Measurements from ENCODE around the gene SFXN5. TPM values are rescaled to one million over a fixed set of nuclear protein-coding genes. Genes with fewer than 3 reads are reported as not detected.

SFXN5 gene
- polyA plus RNA-seq, 2 of the 4 experiments (the other 2 are of a cell fraction), result 16.7 to 19.6 TPM

DNA sequence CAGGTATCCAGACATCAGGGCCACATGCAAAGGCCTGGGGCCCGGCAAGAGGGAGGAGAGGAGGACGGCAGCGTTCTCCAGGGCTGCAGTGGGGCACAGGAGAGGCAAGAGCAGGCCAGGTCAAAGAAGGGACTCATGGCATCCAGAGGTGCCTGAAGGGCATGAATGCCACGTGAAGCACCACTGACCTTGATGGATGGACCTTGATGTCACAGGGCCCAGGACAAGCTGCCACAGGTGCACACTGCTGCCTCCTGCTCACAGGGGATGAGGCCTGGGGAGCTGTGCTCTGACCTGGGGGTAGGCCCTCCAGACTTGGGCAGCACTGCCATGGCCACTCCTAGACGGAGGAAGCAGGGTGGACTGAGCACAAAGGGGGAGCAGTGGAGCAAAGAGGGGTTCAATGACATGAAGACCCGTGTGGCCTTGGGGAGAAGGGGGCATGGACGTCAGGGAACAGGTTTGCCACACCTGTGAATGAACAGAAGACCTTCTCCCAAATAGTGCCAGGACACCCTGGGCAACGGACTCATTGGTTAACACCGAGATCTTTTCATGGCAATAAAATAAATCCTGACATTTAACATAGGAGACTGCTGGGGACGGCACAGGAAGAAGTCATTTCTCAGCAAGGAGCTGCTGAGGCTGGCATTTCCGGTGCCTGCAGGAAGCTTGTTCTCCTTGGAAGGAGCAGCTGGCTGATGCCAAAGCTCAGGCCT lies 88.6 kb downstream of the SFXN5 start:
- Histone ChIP-seq H3K4me3 (no peak overlapping the region), H3K9me3 (no peaks in the 10 kb centered on the region), H3K4me1 (peaks cover 7% of the 10 kb centered on the region; the same call in 1 of the 3 replicates), H3K4me2 (no peak overlapping the region), H3K27ac (no peak overlapping the region)
- POLR2A ChIA-PET, result no interaction called here
- ATAC-seq (peak in 1 of 2 experiments; percentile 20; a peak in 1 of 6 replicates), DNase-seq (ENCODE audit: low read depth in 1 of 2, low spot score in 1 of 2) (no peak), FAIRE-seq (no peak)
- 87% methylated on average over 11 of the region's 11 CpGs for WGBS (ENCODE audit: missing lambda C conversion rate)
- TF ChIP-seq, protein P1, sequence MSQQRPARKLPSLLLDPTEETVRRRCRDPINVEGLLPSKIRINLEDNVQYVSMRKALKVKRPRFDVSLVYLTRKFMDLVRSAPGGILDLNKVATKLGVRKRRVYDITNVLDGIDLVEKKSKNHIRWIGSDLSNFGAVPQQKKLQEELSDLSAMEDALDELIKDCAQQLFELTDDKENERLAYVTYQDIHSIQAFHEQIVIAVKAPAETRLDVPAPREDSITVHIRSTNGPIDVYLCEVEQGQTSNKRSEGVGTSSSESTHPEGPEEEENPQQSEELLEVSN (IDR thresholded peaks at IDR 0.05; ENCODE audit: borderline replicate concordance, low read depth), result no peak
- TF ChIP-seq, protein P2, sequence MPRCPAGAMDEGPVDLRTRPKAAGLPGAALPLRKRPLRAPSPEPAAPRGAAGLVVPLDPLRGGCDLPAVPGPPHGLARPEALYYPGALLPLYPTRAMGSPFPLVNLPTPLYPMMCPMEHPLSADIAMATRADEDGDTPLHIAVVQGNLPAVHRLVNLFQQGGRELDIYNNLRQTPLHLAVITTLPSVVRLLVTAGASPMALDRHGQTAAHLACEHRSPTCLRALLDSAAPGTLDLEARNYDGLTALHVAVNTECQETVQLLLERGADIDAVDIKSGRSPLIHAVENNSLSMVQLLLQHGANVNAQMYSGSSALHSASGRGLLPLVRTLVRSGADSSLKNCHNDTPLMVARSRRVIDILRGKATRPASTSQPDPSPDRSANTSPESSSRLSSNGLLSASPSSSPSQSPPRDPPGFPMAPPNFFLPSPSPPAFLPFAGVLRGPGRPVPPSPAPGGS (IDR thresholded peaks at IDR 0.05), result no peak
- no peak for TF ChIP-seq ZNF302 (CRISPR knock-in tag; IDR thresholded peaks at IDR 0.05)
- no peak for TF ChIP-seq ZSCAN20 (CRISPR knock-in tag; IDR thresholded peaks at IDR 0.05)
- TF ChIP-seq RCOR1 (IDR thresholded peaks at IDR 0.05; ENCODE audit: low read depth, low read length), result no peak
- no peak for TF ChIP-seq NFE2L2 (conservative IDR thresholded peaks at IDR 0.05; ENCODE audit: low read length)
- TF ChIP-seq, protein P3, sequence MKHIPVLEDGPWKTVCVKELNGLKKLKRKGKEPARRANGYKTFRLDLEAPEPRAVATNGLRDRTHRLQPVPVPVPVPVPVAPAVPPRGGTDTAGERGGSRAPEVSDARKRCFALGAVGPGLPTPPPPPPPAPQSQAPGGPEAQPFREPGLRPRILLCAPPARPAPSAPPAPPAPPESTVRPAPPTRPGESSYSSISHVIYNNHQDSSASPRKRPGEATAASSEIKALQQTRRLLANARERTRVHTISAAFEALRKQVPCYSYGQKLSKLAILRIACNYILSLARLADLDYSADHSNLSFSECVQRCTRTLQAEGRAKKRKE (CRISPR knock-in tag; IDR thresholded peaks at IDR 0.05; ENCODE audit: low read depth), result no peak
- no peak for TF ChIP-seq SREBF2 (IDR thresholded peaks at IDR 0.05)
- TF ChIP-seq CEBPB (IDR thresholded peaks at IDR 0.05), result no peak
- TF ChIP-seq GATA3 (IDR thresholded peaks at IDR 0.05; ENCODE audit: borderline replicate concordance), result no peak
- no peak for TF ChIP-seq RARB (CRISPR knock-in tag; IDR thresholded peaks at IDR 0.05)
- TF ChIP-seq KDM5A (IDR thresholded peaks at IDR 0.05), result no peak
- TF ChIP-seq, protein P4, sequence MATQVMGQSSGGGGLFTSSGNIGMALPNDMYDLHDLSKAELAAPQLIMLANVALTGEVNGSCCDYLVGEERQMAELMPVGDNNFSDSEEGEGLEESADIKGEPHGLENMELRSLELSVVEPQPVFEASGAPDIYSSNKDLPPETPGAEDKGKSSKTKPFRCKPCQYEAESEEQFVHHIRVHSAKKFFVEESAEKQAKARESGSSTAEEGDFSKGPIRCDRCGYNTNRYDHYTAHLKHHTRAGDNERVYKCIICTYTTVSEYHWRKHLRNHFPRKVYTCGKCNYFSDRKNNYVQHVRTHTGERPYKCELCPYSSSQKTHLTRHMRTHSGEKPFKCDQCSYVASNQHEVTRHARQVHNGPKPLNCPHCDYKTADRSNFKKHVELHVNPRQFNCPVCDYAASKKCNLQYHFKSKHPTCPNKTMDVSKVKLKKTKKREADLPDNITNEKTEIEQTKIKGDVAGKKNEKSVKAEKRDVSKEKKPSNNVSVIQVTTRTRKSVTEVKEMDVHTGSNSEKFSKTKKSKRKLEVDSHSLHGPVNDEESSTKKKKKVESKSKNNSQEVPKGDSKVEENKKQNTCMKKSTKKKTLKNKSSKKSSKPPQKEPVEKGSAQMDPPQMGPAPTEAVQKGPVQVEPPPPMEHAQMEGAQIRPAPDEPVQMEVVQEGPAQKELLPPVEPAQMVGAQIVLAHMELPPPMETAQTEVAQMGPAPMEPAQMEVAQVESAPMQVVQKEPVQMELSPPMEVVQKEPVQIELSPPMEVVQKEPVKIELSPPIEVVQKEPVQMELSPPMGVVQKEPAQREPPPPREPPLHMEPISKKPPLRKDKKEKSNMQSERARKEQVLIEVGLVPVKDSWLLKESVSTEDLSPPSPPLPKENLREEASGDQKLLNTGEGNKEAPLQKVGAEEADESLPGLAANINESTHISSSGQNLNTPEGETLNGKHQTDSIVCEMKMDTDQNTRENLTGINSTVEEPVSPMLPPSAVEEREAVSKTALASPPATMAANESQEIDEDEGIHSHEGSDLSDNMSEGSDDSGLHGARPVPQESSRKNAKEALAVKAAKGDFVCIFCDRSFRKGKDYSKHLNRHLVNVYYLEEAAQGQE (IDR thresholded peaks at IDR 0.05), result no peak
- TF ChIP-seq, protein P5, sequence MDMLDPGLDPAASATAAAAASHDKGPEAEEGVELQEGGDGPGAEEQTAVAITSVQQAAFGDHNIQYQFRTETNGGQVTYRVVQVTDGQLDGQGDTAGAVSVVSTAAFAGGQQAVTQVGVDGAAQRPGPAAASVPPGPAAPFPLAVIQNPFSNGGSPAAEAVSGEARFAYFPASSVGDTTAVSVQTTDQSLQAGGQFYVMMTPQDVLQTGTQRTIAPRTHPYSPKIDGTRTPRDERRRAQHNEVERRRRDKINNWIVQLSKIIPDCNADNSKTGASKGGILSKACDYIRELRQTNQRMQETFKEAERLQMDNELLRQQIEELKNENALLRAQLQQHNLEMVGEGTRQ (IDR thresholded peaks at IDR 0.05), result no peak
- TF ChIP-seq, protein P6, sequence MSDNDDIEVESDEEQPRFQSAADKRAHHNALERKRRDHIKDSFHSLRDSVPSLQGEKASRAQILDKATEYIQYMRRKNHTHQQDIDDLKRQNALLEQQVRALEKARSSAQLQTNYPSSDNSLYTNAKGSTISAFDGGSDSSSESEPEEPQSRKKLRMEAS (IDR thresholded peaks at IDR 0.05), result no peak
- TF ChIP-seq, protein P7, sequence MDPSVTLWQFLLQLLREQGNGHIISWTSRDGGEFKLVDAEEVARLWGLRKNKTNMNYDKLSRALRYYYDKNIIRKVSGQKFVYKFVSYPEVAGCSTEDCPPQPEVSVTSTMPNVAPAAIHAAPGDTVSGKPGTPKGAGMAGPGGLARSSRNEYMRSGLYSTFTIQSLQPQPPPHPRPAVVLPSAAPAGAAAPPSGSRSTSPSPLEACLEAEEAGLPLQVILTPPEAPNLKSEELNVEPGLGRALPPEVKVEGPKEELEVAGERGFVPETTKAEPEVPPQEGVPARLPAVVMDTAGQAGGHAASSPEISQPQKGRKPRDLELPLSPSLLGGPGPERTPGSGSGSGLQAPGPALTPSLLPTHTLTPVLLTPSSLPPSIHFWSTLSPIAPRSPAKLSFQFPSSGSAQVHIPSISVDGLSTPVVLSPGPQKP (IDR thresholded peaks at IDR 0.05; ENCODE audit: low read depth, low read length), result no peak
- no peak for TF ChIP-seq ZFP36 (IDR thresholded peaks at IDR 0.05; ENCODE audit: borderline replicate concordance, partially characterized antibody)
- TF ChIP-seq MAFK (IDR thresholded peaks at IDR 0.05; ENCODE audit: partially characterized antibody), result no peak
- TF ChIP-seq TP53 (CRISPR knock-in tag; IDR thresholded peaks at IDR 0.05), result no peak
- CTCF ChIA-PET, result interaction anchor here (1.0 to 18.2 kb wide), 10 partner anchors 9 to 194 kb away, joined by 3 to 190 read pairs (median 10); no protein-coding TSS in a partner anchor
